ENCODE measurements around the gene UBE2J2.

UBE2J2 gene

DNA sequence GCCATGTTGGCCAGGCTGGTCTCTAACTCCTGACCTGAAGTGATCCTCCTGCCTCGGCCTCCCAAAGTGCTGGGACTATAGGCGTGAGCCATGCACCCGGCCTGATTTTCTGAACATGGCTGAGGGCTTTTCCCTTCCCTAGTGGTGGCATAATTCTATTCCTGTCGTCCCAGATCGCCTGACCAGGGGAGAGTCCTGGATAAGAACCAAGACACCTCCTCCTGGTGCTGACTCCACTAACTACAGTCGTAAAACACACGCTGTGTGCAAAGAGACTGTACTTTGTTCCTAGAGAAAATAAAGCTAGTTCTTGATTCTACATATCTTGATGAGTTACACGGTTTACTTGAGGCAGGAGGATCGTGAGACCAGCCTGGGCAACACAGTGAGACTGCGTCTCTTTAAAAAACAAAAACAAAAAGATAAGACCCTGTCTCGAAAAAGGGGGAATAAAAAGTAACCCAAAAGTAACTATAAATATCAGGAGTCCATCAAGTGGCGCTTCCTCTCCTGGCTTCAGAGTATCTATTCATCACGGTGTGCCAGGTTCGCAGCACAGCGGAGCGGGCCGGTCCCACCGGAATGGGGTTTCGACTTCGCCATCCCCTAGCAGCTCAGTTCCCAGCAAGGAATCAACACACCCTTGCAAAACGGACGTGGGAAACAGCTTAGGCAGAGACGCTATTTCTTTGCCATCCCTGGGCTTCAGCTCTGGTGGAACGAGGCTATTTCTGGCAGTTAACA lies 42.8 kb downstream of the UBE2J2 start:
- H3K36me3 ChIP-seq (replicated peaks; ENCODE audit: low read depth, low read length), result peaks cover 50% of the 10 kb centered on the region
- no peak overlapping the region for H2AFZ ChIP-seq (ENCODE audit: low read depth, low read length)
- H3K9ac ChIP-seq (ENCODE audit: low read length), result peak overlapping the region; percentile 94
- peaks cover 16% of the 10 kb centered on the region for H3K4me1 ChIP-seq (ENCODE audit: low read length)
- H3K9me3 ChIP-seq (ENCODE audit: insufficient read depth, low read length), result no peaks in the 10 kb centered on the region
- peak overlapping the region; percentile 94 for H3K4me2 ChIP-seq (ENCODE audit: low read length)
- H3K27ac ChIP-seq (ENCODE audit: low read length), result peak overlapping the region; percentile 59
- no peaks in the 10 kb centered on the region for H3K27me3 ChIP-seq (ENCODE audit: low read depth, low read length)
- peaks cover 10% of the 10 kb centered on the region; the same call in 1 of the 2 replicates for H4K20me1 ChIP-seq (ENCODE audit: insufficient read depth, low read length)
- TF ChIP-seq EZH2phosphoT487 (IDR thresholded peaks at IDR 0.05; ENCODE audit: low read depth), result no peak
- TF ChIP-seq, protein P1, sequence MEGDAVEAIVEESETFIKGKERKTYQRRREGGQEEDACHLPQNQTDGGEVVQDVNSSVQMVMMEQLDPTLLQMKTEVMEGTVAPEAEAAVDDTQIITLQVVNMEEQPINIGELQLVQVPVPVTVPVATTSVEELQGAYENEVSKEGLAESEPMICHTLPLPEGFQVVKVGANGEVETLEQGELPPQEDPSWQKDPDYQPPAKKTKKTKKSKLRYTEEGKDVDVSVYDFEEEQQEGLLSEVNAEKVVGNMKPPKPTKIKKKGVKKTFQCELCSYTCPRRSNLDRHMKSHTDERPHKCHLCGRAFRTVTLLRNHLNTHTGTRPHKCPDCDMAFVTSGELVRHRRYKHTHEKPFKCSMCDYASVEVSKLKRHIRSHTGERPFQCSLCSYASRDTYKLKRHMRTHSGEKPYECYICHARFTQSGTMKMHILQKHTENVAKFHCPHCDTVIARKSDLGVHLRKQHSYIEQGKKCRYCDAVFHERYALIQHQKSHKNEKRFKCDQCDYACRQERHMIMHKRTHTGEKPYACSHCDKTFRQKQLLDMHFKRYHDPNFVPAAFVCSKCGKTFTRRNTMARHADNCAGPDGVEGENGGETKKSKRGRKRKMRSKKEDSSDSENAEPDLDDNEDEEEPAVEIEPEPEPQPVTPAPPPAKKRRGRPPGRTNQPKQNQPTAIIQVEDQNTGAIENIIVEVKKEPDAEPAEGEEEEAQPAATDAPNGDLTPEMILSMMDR (IDR thresholded peaks at IDR 0.05; ENCODE audit: low read depth, low read length), result no peak
- H3K79me2 ChIP-seq (ENCODE audit: low read length), result peaks cover 82% of the 10 kb centered on the region
- H3K4me3 ChIP-seq (ENCODE audit: low read length), result peak overlapping the region; percentile 96

DNA sequence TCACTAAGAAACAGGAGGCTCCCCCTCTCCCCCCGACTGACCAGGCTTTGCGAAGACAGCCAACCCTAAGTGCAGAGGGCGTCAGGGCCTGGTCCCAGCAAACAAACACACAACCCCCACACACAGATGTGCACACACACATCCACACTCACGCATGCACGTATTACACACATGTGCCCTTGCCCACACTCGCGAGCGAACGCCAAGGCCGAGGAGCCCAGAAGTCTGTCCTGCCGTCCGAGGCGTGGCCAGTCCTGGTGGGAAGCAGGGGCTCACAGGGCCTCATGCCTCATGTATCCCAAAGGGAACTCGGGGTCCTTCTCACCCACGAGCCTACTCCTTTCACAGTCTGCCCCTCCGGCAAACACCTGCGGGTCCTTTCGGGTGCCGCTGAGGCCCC lies 43.9 kb downstream of the UBE2J2 start:
- Histone ChIP-seq H4K20me1 (ENCODE audit: insufficient read depth, low read length) (peaks cover 10% of the 10 kb centered on the region; the same call in 1 of the 2 replicates), H3K79me2 (ENCODE audit: low read length) (peaks cover 92% of the 10 kb centered on the region), H3K27me3 (ENCODE audit: low read depth, low read length) (no peaks in the 10 kb centered on the region), H3K4me3 (ENCODE audit: low read length) (no peak overlapping the region), H3K4me2 (ENCODE audit: low read length) (no peak overlapping the region), H3K27ac (ENCODE audit: low read length) (no peak overlapping the region), H3K4me1 (ENCODE audit: low read length) (peaks cover 16% of the 10 kb centered on the region), H3K9me3 (ENCODE audit: insufficient read depth, low read length) (no peaks in the 10 kb centered on the region), H3K36me3 (replicated peaks; ENCODE audit: low read depth, low read length) (peaks cover 51% of the 10 kb centered on the region), H2AFZ (ENCODE audit: low read depth, low read length) (no peak overlapping the region), H3K9ac (ENCODE audit: low read length) (no peak overlapping the region)
- TF ChIP-seq, protein P1 (IDR thresholded peaks at IDR 0.05; ENCODE audit: low read depth, low read length), result no peak
- TF ChIP-seq EZH2phosphoT487 (IDR thresholded peaks at IDR 0.05; ENCODE audit: low read depth), result no peak

DNA sequence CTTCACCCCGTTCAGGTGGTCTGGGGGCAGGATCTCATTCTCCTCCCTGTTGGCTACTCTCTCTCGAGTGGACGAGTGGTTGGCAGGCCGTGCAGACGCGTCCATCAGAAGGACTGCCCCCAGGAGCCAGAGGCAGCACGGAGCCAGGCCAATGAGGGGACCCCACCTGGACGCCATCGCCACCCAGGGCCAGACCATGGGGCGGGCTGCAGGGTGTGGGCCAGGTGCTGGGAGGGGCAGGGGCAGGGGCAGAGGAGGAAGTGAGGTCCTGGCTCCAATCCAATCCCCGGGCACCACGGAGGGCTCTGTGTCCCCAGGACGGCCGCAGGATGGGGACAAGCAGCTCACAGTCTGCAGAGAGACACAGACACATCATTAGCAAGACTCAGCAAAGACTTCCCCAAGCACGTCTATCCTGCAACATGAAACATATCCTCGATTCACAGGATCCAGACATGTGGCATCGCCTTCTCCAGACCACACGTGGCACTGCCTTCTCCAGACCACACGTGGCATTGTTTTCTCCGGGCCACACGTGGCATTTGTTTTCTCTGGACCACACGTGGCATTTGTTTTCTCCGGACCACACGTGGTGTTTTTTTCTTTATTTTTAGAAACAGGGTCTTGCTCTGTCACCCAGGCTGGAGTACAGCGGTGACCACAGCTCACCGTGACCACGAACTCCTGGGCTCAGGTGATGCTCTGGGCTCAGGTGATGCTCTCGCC lies 44.9 kb downstream of the UBE2J2 start:
- TF ChIP-seq, protein P1 (IDR thresholded peaks at IDR 0.05; ENCODE audit: low read depth, low read length), result no peak
- no peak for TF ChIP-seq EZH2phosphoT487 (IDR thresholded peaks at IDR 0.05; ENCODE audit: low read depth)
- Histone ChIP-seq H3K9ac (ENCODE audit: low read length) (no peak overlapping the region), H3K36me3 (replicated peaks; ENCODE audit: low read depth, low read length) (peaks cover 42% of the 10 kb centered on the region), H3K4me2 (ENCODE audit: low read length) (no peak overlapping the region), H3K27ac (ENCODE audit: low read length) (no peak overlapping the region), H3K27me3 (ENCODE audit: low read depth, low read length) (no peaks in the 10 kb centered on the region), H3K4me3 (ENCODE audit: low read length) (no peak overlapping the region), H3K4me1 (ENCODE audit: low read length) (peaks cover 16% of the 10 kb centered on the region), H2AFZ (ENCODE audit: low read depth, low read length) (no peak overlapping the region), H3K9me3 (ENCODE audit: insufficient read depth, low read length) (no peaks in the 10 kb centered on the region), H3K79me2 (ENCODE audit: low read length) (peaks cover 88% of the 10 kb centered on the region), H4K20me1 (ENCODE audit: insufficient read depth, low read length) (peaks cover 4% of the 10 kb centered on the region; the same call in 1 of the 2 replicates)

DNA sequence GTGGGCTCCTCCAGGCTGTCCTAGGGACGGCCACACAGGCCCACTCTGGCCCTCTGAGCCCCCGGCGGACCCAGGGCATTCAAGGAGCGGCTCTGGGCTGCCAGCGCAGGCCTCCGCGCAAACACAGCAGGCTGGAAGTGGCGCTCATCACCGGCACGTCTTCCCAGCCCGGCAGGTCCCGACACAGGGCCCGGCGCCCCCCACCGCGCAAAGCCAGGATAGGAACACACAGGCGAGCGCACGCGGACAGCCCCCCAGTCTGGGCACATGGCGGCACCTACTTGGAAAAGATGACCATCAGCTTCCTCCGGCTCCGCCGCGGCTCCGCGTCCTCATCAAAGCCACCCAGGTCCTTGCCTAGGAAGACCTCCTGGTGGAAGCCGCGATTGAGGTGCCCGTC lies 45.5 kb downstream of the UBE2J2 start:
- no peak overlapping the region for H3K27ac ChIP-seq (ENCODE audit: low read length)
- peaks cover 13% of the 10 kb centered on the region for H3K4me1 ChIP-seq (ENCODE audit: low read length)

More for the DNA sequence above, 45.5 kb downstream of the UBE2J2 start:
- 0 out of 2 replicates have a peak, but pooled peaks cover 2% of the 10 kb centered on the region for H4K20me1 ChIP-seq (ENCODE audit: insufficient read depth, low read length)
- H3K4me2 ChIP-seq (ENCODE audit: low read length), result no peak overlapping the region
- H3K79me2 ChIP-seq (ENCODE audit: low read length), result peaks cover 82% of the 10 kb centered on the region
- no peak overlapping the region for H3K4me3 ChIP-seq (ENCODE audit: low read length)
- H3K9me3 ChIP-seq (ENCODE audit: insufficient read depth, low read length), result no peaks in the 10 kb centered on the region
- peaks cover 38% of the 10 kb centered on the region for H3K36me3 ChIP-seq (replicated peaks; ENCODE audit: low read depth, low read length)
- no peak overlapping the region for H3K9ac ChIP-seq (ENCODE audit: low read length)
- no peaks in the 10 kb centered on the region for H3K27me3 ChIP-seq (ENCODE audit: low read depth, low read length)
- TF ChIP-seq, protein P1 (IDR thresholded peaks at IDR 0.05; ENCODE audit: low read depth, low read length), result no peak
- no peak for TF ChIP-seq EZH2phosphoT487 (IDR thresholded peaks at IDR 0.05; ENCODE audit: low read depth)
- H2AFZ ChIP-seq (ENCODE audit: low read depth, low read length), result no peak overlapping the region

All from OCI-LY3 (cell line).